HTERT RPE-1 (cell line): ENCODE results near the gene ZNF331.

Experiments used
- in situ Hi-C: fragments of 300-500 bp; cut with MboI; formaldehyde crosslinking; loops from 4 replicates; pipeline ENCODE4 v1.14.3; 2020; ENCODE audit warnings: low sequenced_read_pairs

The ZNF331 gene

DNA sequence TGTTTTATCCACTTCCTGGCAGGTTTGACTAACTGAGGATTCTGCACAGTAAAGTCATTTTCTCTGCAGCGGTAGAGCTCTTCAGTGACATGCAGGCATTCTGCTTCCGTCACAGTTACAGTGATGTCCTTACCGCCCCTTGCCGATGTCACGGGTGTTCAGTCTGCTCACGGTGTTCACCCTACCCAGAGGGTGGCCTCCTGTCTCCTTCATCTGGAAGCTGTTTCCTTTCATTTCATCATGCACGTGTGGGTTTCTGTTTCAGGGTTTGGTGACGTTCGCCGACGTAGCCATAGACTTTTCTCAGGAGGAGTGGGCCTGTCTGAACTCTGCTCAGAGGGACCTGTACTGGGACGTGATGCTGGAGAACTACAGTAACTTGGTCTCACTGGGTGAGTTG, 33.4 kb downstream of the ZNF331 start:
- in situ Hi-C loops = no loop called here

DNA sequence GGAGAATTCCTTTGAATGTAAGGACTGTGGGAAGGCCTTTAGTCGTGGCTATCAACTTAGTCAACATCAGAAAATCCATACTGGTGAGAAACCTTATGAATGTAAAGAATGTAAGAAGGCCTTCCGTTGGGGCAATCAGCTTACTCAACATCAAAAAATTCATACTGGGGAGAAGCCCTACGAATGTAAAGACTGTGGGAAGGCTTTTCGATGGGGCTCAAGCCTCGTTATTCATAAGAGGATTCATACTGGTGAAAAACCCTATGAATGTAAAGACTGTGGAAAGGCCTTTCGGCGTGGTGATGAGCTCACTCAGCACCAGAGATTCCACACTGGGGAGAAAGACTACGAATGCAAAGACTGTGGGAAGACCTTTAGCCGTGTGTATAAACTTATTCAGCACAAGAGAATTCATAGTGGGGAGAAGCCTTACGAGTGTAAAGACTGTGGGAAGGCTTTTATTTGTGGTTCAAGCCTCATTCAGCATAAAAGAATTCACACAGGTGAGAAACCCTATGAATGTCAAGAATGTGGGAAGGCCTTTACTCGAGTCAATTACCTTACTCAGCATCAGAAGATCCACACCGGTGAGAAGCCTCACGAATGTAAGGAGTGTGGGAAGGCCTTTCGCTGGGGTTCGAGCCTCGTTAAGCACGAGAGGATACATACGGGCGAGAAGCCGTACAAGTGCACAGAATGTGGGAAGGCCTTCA, 39.2 kb downstream of the ZNF331 start:
- in situ Hi-C loops = no loop called here

DNA sequence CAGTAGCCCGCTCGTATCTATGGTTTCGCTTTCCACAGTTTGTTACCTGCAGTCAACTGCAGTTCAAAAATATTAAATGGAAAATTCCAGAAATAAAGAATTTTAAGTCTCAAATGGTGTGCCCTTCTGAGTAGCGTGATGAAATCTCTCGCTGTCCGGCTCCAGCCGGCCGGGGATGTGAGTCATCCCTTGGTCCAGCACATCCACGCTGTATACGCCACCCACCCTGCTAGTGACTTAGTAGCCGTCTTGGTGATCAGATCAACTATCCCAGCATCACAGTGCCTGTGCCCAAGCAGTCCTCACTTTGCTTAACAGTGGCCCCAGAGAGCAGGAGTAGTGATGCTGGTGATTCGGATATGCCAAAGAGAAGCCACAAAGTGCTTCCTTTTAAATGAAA, 40.0 kb downstream of the ZNF331 start:
- in situ Hi-C loops = no loop called here

DNA sequence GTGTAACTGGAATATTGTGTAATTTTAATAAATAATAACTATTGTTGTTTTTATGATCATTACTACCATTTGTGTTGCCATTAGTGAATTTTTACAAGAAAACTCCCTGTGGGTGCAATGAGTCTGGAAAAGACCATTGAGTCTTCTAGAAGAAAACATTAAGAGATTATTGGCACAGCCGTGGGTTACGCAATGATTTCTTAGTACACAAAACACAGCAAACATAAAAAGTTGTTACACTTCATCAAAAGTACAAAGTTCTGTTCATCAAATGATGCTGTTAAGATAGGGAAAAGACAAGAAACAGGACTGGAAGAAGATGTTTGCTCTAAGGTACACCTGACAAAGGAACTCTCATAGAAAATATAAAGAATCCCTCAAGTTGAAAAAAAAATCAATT, 41.6 kb downstream of the ZNF331 start:
- in situ Hi-C loops = no loop called here

DNA sequence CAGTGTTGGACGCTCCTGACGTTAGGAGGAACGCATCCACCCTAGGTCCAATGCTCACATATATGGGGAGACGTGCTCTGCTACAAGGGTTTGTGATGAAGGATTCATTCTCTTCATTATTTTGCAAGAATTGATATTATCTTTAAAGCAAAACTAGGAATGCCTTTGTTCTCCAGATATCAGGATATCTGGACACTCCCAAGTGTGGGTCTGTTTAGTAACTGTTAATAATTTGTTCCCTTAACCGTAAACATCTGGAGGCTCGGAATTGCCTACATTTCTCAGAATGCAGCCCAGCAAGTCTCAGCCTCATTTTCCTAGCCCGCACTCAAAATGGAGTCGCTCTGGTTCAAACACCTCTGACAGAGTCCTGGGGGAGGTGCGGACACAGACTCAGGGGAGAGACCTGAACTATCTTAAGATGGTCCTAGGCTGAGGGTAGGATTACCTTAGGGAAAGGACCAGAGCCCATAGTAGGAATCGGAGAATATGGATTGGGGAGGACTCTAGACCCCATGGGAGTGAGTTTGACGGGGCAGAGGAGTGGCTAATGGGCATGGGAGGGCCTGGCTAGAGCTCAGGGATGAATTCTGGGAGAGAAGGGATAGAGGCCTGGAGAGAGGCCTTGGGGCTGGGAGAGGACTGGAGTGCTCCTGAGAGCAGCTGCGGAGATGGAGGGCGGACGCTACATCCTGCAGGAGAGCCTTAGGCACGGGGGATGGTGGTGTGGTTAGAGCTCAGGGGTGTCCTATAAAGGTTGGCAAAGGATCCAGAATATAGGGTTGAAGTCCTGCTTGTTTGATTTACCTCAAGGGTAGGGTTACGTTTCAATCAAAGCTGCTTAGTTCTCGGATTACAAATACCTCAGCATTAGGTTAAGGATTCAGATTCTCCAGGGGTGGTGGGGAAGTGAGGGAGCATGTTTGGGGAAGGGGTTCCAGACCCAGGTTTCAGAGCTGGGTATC, 43.2 kb downstream of the ZNF331 start:
- in situ Hi-C loops = no loop called here

DNA sequence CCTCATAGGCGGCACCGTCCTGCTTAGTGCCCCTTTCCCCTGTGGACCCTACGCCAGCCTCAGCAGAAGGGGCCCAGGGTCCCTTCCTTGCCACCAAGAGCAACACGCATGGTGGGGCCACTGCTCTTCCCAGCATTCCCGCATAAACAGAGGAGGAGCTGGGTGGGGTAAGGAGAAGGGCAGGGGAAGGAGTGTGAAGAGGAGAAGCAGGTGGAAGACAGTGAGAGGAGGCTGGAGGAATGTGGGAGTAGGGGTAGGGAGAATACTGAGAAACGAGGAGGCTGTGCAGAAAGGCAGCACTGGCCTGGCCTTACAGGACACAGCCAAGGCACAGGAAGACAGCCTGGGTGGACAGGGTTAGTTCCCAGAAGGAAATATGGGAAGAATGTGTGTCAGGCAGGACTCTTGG, 43.9 kb downstream of the ZNF331 start:
- in situ Hi-C loops = no loop called here

DNA sequence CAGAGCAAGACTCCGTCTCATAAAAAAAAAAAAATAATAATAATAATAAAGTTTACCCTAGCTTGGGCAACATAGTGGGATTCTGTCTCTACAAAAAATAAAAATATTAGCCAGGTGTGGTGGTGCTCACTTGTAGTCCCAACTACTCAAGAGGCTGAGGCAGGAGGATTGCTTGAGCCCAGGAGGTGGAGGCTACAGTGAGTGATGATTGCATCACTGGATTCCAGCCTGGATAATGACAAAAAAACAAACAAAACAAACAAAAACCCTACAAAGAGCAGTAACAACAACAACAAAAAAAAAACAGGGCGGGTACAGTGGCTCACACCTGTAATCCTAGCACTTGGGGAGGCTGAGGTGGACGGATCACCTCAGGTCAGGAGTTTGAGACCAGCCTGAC, 45.2 kb downstream of the ZNF331 start:
- in situ Hi-C loops = no loop called here

DNA sequence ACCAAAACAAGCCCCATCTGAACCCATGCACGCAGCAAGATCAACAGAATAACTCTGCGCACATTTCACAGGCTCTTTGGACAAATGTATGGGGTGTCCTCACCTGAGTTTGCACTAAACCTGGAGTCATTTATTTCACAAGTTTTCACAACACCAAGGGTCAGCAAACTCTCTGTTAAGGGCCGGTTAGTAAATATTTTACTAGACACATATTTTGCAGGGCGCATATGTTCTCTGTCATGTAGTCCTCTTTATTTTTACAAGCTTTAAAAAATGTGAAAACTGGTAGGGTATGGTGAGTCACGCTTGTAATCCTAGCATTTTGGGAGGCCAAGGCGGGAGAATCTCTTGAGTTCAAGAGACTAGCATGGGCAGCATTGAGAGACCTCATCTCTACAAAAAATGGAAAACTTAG, 48.3 kb downstream of the ZNF331 start:
- in situ Hi-C loops = no loop called here

DNA sequence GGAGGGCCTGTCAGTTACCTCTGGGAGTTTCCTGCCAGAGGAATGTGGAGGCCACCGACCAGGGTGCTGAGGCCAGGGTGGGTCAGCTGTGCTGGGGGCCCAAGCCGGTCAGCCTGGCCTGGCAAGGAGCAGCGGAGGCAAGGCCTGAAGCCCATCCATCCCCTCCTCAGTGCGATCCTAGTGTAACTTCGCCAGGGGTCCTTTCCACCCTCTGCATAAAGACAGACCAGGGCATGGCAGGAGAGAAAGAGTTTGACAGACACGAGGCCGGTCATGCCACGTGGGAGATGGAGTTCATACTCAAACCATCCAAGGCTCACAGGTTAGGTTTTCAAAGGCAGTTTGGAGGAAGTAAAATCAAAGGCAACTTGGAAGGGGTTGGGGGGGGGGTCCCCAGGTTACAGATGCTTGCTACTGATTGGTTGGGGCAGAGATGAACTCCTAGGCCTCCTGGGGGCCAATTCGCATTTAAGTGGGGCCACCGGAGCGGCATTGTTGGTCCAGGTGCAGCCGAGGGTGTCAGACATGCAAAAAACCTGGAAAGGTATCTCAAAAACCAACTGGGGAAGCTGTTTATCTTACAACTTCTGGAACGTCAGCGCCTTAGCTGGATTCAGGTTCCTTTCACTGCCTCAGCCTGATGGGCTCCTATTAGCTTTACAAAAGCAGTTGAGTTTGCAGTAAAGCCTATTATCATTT, 57.0 kb downstream of the ZNF331 start:
- in situ Hi-C loops = no loop called here

DNA sequence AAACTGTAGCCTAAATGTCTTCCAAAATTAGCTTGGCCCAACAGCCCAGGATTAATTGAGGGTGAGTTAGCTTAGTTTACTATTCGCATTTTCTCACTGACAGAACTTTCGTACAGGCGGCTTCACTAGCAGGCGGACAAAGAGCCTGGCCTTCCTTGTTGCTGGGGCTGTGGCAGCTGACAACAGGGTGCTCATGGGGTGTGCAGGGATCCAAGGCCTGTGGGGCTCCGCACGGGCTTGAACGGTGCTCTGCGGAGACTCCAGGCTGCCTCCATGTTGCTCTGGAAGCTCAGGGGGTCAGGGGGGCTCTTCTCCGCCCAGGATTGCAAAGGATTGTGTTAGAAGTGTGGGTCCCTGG, 57.5 kb downstream of the ZNF331 start:
- in situ Hi-C loops = no loop called here

DNA sequence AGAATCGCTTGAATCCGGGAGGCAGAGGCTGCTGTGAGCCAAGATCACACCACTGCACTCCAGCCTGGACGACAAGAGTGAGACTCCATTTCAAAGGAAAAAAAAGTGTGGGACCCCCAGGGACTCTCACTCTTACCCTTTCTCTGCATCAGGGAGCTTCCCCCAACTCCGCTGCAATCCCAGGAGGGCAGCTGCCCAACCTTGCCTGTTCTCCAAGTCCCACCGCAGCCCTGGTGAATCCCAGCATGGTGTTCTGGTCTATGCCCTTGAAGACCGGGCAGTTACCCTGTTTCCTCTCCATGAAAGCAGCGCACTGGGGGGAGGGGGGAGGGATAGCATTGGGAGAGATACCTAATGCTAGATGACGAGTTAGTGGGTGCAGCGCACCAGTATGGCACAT, 58.1 kb downstream of the ZNF331 start:
- in situ Hi-C loops = no loop called here

DNA sequence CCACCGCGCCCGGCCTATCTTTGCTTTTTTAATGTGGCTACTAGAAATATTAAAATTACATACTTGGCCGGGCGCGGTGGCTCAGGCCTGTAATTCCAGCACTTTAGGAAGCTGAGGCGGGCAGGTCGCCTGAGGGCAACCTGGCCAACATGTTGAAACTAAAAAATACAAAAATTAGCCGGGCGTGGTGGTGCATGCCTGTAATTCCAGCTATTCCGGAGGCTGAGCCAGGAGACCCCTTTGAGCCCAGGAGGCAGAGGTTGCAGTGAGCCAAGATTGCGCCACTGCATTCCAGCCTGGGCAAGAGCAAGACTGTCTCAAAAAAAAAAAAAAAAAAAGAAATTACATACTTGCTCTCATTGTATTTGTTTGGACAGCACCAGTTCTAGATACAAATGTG, 59.1 kb downstream of the ZNF331 start:
- in situ Hi-C loops = no loop called here

DNA sequence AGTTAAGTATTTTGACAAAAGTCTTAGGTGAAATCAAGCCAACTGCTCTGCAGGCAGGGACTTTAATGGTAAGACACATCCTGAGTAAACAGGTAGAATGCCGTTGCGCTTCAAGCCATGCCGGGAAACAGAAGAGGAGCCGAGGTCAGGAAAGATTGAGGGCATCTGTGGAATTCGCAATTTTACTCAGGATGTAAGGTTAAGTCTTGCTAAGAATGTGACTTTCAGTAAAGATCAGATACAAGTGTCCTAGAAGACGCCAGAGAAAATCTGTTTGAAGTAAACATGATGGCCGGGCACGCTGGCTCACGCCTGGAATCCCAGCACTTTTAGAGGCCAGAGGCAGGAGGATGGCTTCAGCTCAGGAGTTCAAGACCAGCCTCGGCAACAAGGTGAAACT, 60.4 kb downstream of the ZNF331 start:
- in situ Hi-C loops = no loop called here

DNA sequence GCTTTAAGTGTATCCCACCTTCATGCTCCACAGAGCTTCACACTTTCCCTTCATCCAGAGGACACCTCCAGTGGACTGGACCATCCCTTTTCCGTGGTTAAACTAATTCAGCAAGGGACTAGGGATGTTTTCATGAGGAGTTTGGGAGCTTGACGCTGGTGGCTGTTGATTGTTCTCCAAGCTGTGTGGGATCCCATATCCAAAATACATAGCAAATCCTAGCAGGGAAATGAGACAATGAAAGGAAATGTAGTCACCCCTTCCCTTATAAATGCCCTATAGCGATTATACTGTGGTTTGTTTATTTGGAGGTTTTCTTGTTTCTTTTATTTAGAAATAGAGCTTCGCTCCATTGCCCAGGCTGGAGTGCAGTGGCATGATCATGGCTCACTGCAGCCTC, 62.3 kb downstream of the ZNF331 start:
- in situ Hi-C loops = no loop called here

DNA sequence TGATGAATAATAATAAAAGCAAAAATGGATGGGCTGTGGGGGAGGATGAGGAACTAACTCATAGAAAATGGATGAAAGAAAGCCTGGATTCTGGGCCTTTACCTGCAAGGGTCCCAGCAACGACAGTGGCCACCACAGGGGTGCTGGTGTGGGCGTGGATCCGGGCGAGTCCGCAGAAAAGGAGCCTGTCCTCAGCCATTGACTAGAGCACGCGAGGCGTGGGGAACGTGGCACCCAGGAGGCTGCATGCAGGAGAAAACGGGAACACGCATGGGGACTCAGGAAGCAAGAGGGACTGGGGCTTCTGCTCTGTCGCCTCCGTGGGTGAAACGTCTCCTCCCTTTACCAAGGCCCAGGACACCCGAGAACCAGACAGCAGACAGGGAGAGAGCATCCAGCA, 68.1 kb downstream of the ZNF331 start:
- in situ Hi-C loops = no loop called here

DNA sequence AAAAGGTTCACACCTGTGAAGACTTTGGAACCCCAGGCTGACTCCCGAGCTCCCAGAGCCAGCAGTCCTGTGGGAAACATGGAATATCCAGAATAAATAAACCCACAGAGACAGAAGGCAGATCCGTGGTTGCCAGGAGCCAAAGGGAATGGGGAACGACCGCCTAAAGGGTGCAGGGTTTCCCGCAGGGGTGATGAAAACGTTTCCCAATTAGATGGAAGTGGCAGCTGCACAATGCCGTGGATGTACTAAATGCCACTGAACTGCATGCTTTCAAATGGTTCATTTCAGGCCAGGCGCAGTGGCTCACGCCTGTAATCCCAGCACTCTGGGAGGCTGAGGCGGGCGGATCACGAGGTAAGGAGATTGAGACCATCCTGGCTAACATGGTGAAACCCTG, 70.4 kb downstream of the ZNF331 start:
- in situ Hi-C loops = no loop called here

DNA sequence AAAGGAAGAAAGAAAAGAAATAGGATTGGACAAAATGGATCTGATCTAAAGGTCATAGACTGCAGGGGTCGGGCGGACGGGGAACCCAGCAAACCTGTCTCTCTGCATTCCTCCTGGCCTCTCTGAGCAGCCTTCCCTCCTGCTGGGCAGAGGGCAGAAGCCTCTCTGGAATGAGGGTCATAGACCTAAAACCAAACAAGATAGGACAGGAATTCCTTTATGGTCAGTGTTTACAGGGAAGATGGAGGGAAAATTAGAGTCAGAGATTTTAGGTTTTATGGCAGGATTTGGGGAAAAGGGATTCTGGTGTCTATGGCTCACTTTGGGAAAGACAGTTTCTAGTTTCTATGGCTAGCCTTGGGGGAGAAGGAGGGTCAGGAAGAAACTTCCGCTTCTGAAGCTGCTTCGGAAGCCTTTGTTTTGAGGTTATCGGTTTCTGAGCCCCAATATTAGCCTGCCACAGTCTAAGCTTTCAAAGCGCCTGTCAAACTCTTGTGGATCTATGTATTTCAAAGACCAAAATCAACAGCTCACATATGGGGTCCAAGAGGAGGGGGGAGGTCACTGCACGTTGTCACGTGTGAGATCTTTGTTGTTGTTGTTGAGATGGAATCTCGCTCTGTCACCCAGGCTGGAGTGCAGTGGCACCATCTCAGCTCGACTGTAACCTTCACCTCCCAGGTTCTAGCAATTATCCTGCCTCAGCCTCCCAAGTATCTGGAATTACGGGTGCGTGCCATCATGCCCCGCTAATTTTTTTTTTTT, 75.0 kb downstream of the ZNF331 start:
- in situ Hi-C loops = no loop called here

DNA sequence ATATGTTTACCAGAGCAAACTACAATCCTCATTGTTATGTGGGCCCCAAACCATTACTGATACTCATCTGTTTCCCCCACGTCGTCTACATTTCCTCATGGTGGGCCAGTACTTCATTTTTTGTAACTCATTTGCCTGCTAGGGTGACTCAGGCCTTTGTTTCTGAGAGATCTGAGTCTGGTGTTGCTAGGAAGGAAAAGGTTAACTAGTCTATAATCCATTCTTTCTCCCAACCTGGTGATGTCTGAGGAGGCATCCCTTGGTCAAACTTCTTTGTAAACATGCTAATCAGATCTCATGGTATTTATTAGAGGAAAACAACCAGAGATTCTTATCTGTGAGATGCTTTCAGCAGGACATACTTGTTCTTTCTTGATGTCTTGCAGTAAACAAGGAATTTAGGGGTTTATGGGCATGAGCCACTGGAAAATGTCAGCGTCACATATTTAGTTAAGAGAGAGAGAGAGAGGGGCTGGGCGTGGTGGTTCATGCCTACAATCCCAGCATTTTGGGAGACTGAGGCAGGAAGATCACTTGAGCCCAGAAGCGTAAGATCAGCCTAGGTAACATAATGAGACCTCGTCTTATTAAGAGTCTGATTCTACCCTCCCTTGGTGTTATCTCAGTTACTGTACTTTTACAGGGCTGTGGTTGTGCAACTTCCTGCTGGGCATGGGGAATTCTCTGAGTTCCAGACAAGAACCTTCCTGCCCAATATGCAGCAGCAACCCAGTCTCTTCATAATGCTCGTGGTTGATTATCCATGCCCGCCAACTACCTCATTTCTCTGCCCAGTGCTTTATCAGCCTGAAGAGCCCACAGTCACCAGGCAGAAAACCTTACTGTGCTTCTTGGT, 84.2 kb downstream of the ZNF331 start:
- in situ Hi-C loops = no loop called here

DNA sequence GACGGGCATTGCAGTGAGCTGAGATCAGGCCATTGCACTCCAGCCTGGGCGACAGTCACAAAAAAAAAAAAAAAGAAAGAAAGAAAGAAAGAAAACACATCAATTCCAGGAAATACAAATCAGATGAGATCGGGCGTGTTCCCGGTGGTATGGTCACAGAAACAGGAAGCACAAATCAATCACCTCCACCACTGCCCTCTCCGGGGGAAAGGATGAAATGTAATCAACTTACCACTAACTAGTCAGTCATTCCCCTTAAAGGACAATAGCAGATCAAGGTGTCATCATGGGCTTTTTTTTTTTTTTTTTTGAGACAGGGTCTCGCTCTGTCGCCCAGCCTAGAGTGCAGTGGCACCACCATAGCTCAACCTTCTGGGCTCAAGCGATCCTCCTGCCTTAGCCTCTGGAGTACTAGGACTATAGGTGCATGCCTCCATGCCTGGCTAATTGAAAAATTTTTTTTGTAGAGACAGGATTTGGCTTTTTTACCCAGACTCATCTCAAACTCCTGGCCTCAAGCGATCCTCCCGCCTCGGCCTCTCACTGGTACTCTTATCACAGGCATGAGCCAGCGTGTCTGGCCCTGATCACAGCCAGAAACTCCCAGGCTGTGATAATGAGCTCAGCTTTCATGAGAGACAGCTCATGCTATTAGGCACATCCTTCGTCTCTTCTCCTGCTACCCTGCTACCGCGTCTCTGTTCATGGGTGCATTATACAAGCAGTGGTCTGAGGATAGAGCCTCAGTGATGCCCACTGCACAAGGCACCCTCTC, 87.0 kb downstream of the ZNF331 start:
- in situ Hi-C loops = no loop called here
